GM12892 (cell line): ENCODE data around the gene SEC24B.

Experiments
- POLR2A ChIP-seq: IDR thresholded peaks from 2 replicates; pipeline ENCODE4 v1.6.1; 2011; ENCODE audit warnings: low read depth, low read length, control low read depth
- POLR2AphosphoS5 ChIP-seq: IDR thresholded peaks from 2 replicates; pipeline ENCODE4 v1.6.1; 2011; ENCODE audit warnings: low read depth, low read length, control low read depth
- TAF1 ChIP-seq: IDR thresholded peaks from 2 replicates; pipeline ENCODE4 v1.6.1; 2011; ENCODE audit warnings: low read depth, mild to moderate bottlenecking, control low read depth, low read length, borderline replicate concordance

DNA sequence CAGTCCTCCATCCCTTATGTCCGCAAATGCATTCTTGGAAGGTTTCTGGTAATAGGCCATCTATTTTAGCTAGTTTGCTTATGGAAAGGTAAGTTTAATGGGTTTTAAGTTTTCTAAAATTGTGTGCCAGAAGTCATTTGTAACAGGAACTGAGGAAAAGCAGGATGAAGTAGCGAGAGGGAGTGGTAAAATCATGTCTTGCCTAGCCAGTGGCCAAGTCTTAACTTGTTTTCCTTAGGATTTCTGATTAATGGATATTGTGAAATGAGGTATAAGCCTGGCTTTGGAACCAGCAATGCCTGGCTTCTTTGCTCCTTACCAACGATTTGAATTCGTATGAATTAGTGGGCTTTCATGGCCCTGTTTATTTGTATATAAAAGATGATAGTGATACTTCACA is 7.3 kb downstream of the SEC24B start:
- TF ChIP-seq POLR2AphosphoS5 (no peak), TAF1 (no peak), POLR2A (no peak)
